ENCODE measurements around the gene TTLL9. TPM values are rescaled to one million over a fixed set of nuclear protein-coding genes. Genes with fewer than 3 reads are reported as not detected.
"Not testable (repeated sequence)": the region's sequence is repeated elsewhere in the genome, so short reads cannot be mapped to it uniquely, and the experiment has no call there.

Gene TTLL9
- total RNA-seq, 1 donor from 2014 or later = 0.67 TPM

DNA sequence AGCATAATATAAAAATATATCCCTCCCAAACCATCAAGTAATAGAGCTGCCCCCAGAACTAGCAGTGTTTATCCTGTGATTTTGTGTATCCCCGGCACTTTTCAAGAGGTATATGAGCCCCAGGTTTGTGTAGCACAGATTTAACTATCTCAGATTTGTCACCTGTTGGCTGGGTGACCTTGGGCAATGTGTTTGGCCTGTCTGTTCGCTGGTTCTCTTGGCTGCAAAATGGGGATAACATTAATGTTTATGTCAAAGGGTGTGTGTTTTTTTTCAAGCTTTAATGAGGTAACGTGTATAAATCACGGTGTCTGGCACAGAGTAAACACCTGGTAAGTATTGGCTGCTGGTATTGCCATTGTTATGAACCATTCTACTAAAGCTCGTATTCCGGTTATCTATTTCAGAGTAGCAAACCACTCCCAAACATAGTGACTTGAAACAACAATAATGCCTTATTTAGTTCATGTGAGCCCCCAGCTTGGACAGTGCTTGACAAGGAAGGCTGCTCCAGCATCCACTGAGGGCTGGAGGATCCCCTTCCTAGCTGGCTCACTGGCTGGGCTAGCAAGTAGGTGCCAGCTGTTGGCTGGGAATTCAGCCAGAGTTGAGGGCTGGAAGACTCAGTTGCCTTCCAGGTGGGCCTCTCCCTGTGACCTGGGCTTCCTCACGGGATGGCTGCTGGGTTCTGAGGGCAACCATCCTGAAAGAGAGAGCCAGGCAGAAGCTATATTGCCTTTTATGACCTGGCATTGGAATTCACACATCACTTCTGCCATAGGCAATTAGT, 45.3 kb downstream of the TTLL9 start:
- no peak for DNase-seq (ENCODE audit: low spot score in 2 of 2, unreplicated experiment in 2 of 2)
- H3K9me3 Mint-ChIP-seq = no peaks in the 10 kb centered on the region
- no peak overlapping the region for H3K4me3 Mint-ChIP-seq
- peaks cover 54% of the 10 kb centered on the region for H3K4me1 Mint-ChIP-seq
- TF ChIP-seq, protein P1, sequence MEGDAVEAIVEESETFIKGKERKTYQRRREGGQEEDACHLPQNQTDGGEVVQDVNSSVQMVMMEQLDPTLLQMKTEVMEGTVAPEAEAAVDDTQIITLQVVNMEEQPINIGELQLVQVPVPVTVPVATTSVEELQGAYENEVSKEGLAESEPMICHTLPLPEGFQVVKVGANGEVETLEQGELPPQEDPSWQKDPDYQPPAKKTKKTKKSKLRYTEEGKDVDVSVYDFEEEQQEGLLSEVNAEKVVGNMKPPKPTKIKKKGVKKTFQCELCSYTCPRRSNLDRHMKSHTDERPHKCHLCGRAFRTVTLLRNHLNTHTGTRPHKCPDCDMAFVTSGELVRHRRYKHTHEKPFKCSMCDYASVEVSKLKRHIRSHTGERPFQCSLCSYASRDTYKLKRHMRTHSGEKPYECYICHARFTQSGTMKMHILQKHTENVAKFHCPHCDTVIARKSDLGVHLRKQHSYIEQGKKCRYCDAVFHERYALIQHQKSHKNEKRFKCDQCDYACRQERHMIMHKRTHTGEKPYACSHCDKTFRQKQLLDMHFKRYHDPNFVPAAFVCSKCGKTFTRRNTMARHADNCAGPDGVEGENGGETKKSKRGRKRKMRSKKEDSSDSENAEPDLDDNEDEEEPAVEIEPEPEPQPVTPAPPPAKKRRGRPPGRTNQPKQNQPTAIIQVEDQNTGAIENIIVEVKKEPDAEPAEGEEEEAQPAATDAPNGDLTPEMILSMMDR (IDR thresholded peaks at IDR 0.05; ENCODE audit: unreplicated experiment) = no peak
- H3K27ac Mint-ChIP-seq = no peak overlapping the region
- no peaks in the 10 kb centered on the region for H3K27me3 Mint-ChIP-seq (ENCODE audit: low read depth)
- H3K36me3 Mint-ChIP-seq = no peaks in the 10 kb centered on the region

DNA sequence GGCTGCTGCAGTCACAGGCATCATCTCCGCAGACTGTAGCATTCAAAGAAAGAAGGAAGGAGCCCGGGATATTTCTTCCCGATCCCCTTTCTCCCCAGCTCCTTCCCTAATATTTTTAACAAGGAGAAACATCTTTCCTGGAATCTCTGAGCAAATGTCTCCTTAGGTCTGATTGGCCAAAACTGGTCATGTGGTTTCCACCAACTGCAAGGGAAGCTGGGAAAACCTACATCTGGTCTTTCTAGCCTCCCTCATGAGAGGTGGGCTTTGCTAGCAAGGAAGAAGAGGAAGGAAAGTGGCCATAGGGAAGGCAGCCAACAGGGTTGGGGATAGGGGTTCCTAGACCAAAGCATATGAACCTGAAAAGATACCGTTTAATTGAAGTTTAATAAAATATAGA, 46.3 kb downstream of the TTLL9 start:
- Mint-ChIP-seq H3K4me3 (no peak overlapping the region), H3K4me1 (peaks cover 54% of the 10 kb centered on the region), H3K36me3 (no peaks in the 10 kb centered on the region), H3K27ac (no peak overlapping the region), H3K9me3 (no peaks in the 10 kb centered on the region), H3K27me3 (ENCODE audit: low read depth) (no peaks in the 10 kb centered on the region)
- DNase-seq (ENCODE audit: low spot score in 2 of 2, unreplicated experiment in 2 of 2) = no peak
- TF ChIP-seq, protein P1 (IDR thresholded peaks at IDR 0.05; ENCODE audit: unreplicated experiment) = no peak

DNA sequence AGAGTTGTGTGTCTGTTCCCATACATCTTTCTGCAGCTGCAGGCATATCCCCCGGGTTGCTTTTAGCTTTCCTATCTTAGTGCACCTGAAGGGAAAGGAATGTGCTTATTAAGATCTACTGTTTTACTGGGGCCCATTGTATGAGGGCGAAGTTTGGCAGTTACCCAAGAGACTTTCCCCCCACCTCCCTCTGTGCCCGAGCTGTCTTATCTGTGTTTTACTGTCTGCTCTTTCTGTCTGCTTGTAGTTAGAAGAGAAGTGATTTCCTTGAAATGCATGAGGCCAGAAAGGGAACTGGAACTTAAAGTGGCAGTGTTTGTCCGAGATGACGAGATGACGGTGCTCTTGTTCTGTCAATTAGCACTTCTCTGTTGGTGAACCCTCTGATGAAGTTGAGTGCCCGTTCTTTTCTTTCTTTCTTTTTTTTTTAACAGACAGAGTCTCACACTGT, 47.6 kb downstream of the TTLL9 start:
- H3K36me3 Mint-ChIP-seq; H3K9me3 Mint-ChIP-seq; H3K27me3 Mint-ChIP-seq (ENCODE audit: low read depth): not testable (repeated sequence)
- peak overlapping the region; percentile 54 for H3K27ac Mint-ChIP-seq
- H3K4me3 Mint-ChIP-seq = peak overlapping the region; percentile 24
- H3K4me1 Mint-ChIP-seq = peaks cover 54% of the 10 kb centered on the region
- peak in 1 of 2 experiments; percentile 72 for DNase-seq (ENCODE audit: low spot score in 2 of 2, unreplicated experiment in 2 of 2)

DNA sequence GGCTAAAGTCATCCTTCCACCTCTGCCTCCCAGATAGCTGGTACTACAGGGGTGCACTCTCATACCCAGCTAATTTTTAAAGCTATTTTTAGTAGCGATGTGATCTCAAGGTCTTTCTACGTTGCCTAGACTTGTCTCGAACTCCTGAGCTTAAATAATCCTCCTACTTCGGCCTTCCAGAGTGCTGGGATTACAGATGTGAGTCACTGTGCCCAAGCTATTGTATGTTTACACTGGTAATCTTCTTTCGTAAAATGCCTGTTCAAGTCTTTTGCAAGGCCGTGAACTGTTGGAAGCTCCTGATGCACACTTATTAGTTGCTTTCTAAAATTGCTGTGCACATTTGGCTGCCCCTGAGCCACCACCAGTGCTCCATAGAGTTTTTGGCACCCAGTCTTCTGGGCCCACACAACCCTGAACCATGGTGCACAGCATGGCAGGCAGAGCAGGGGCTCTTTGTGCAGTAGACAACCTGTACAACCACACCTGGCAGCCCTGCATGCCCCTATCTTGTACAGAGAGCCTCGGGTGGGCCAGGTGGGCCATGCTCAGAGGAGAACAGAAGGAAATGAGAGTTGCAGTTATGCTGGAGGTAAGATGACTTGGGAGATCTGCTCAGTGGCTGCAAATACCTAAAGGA, 48.2 kb downstream of the TTLL9 start:
- Mint-ChIP-seq H3K27ac (peak overlapping the region; percentile 54), H3K9me3 (no peaks in the 10 kb centered on the region), H3K36me3 (no peaks in the 10 kb centered on the region), H3K4me1 (peaks cover 52% of the 10 kb centered on the region), H3K27me3 (ENCODE audit: low read depth) (peaks cover 3% of the 10 kb centered on the region), H3K4me3 (peak overlapping the region; percentile 24)
- no peak for DNase-seq (ENCODE audit: low spot score in 2 of 2, unreplicated experiment in 2 of 2)
- TF ChIP-seq, protein P1 (IDR thresholded peaks at IDR 0.05; ENCODE audit: unreplicated experiment) = no peak

DNA sequence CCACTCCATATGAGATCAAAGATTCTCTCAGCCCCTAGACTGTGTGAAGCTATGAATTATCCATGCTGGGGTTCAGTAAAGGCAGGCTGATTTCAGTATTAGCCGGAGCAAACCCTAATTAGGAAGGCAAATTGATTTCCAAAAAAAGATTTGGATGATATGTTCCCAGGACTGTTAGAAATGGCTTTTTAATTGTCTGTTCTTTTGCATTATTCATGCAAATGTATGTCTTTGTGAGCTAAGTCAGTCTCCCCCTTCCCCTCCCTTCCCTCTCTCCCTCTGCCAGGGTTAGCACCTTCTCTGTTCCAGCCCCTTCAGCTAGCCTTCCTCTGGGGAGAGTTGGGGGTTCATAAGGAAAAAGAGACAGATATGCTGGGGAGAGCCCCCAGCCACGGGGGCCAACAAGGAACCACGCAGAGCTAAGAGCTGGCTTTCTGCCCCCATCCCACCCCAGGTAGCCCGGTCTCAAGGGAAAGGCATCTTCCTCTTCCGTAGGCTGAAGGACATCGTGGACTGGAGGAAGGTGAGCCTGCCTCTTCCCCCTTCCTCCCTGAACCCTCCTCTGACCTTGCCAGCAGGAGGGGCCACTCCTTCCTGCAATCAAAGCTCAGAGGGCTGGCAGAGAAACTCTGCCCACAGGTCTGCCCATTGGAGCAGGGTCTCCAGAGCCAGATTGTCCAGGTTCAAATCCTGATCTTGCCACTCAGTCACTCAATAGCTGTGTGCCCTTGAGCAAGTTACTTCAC, 49.1 kb downstream of the TTLL9 start:
- no peak overlapping the region for H3K27ac Mint-ChIP-seq
- peaks cover 49% of the 10 kb centered on the region for H3K4me1 Mint-ChIP-seq
- no peak overlapping the region for H3K4me3 Mint-ChIP-seq
- no peaks in the 10 kb centered on the region for H3K36me3 Mint-ChIP-seq
- no peaks in the 10 kb centered on the region for H3K9me3 Mint-ChIP-seq
- TF ChIP-seq, protein P1 (IDR thresholded peaks at IDR 0.05; ENCODE audit: unreplicated experiment) = no peak
- DNase-seq (ENCODE audit: low spot score in 2 of 2, unreplicated experiment in 2 of 2) = no peak
- peaks cover 9% of the 10 kb centered on the region for H3K27me3 Mint-ChIP-seq (ENCODE audit: low read depth)

All from mesothelial cell of epicardium (in vitro differentiated cells).